ENCODE data around the gene ATP11B. TPM values are rescaled to one million over a fixed set of nuclear protein-coding genes. Genes with fewer than 3 reads are reported as not detected.

The ATP11B gene
- total and polyA plus RNA-seq, 2 of the 8 experiments (the other 6 are each of a cell fraction or from before 2014, with no cell fraction given): 5.1 to 26.5 TPM

GRCh38 chr3:182808041-182808770, 14.9 kb downstream of the ATP11B start:
- no peaks in the 10 kb centered on the region for H3K36me3 ChIP-seq (ENCODE audit: control insufficient read depth in 2 of 4, insufficient read depth in 4 of 4, low read length in 3 of 4)
- no peak for DNase-seq (ENCODE audit: low read depth in 1 of 2, low spot score in 2 of 2)
- H3K4me1 ChIP-seq (replicated peaks in 1 of 4; ENCODE audit: control insufficient read depth in 3 of 4, insufficient read depth in 4 of 4, low read length in 3 of 4): no peaks in the 10 kb centered on the region
- no peak overlapping the region for H3K4ac ChIP-seq (replicated peaks; ENCODE audit: insufficient read length, low read depth, low read length)
- no peak overlapping the region for H3K4me2 ChIP-seq (ENCODE audit: insufficient read depth in 1 of 2, low read depth in 2 of 2, low read length in 2 of 2)
- ChIA-PET POLR2A (ENCODE audit: partially characterized antibody) (no interaction called here), CTCF (ENCODE audit: partially characterized antibody) (interaction anchor here (0.8 to 1.3 kb wide), 2 partner anchors 26 to 36 kb away, joined by 3 read pairs; no protein-coding TSS in a partner anchor)
- H3K23me2 ChIP-seq (ENCODE audit: low read depth, low read length): no peaks in the 10 kb centered on the region
- H4K5ac ChIP-seq (ENCODE audit: insufficient read length, low read depth, low read length): no peak overlapping the region
- H3K4me3 ChIP-seq (ENCODE audit: extremely low read depth in 1 of 4, insufficient read depth in 2 of 4, low read depth in 3 of 4, low read length in 4 of 4): no peak overlapping the region
- no peak overlapping the region for H3K18ac ChIP-seq (ENCODE audit: extremely low read depth, low read length)
- H4K91ac ChIP-seq (replicated peaks; ENCODE audit: insufficient read length, low read length): no peak overlapping the region
- H4K20me1 ChIP-seq (replicated peaks in 1 of 2; ENCODE audit: control insufficient read depth in 1 of 2, insufficient read depth in 2 of 2, low read length in 2 of 2): no peaks in the 10 kb centered on the region
- no peaks in the 10 kb centered on the region for H3K27me3 ChIP-seq (replicated peaks in 1 of 4; ENCODE audit: control insufficient read depth in 3 of 4, extremely low read depth in 1 of 4, insufficient read depth in 3 of 4, low read length in 3 of 4)
- H3K56ac ChIP-seq (replicated peaks; ENCODE audit: insufficient read length, low read depth, low read length): no peak overlapping the region
- H2BK15ac ChIP-seq (ENCODE audit: low read length): no peak overlapping the region
- WGBS, 2 experiments (ENCODE audit: extremely low coverage in 1 of 2, insufficient coverage in 1 of 2, insufficient read length in 1 of 2, insufficient replicate concordance in 2 of 2, low coverage in 1 of 2, low lambda C conversion rate in 2 of 2, missing lambda C conversion rate in 1 of 2): 85% methylated on average over 3 of the region's 3 CpGs; no CpG with 5 or more reads in 1 of the 2 experiments
- H3K79me1 ChIP-seq (ENCODE audit: low read depth, low read length): no peaks in the 10 kb centered on the region
- H3K79me2 ChIP-seq (ENCODE audit: control insufficient read depth in 1 of 2, insufficient read depth in 2 of 2, low read length in 2 of 2): peaks cover 0 to under 1% of the 10 kb centered on the region in 2 experiments; a peak in 1 of 4 replicates
- H4K8ac ChIP-seq (ENCODE audit: extremely low read depth, insufficient read depth, low read length): no peak overlapping the region
- FAIRE-seq: no peak
- H2BK20ac ChIP-seq (ENCODE audit: low read length): no peak overlapping the region
- no peak overlapping the region for H2BK5ac ChIP-seq (ENCODE audit: low read depth, low read length)
- no peaks in the 10 kb centered on the region for H3K9me3 ChIP-seq (ENCODE audit: insufficient read depth in 2 of 2, low read depth in 1 of 2, low read length in 1 of 2)
- no peak overlapping the region for H2AK5ac ChIP-seq (ENCODE audit: low read depth, low read length)
- H2BK12ac ChIP-seq (ENCODE audit: low read depth, low read length): no peak overlapping the region
- H2BK120ac ChIP-seq (replicated peaks; ENCODE audit: low read depth, low read length): no peak overlapping the region
- H3K9ac ChIP-seq (replicated peaks in 1 of 4; ENCODE audit: extremely low read depth in 1 of 4, low read depth in 3 of 4, low read length in 3 of 4): no peak overlapping the region
- H3K27ac ChIP-seq (ENCODE audit: low read depth, low read length): no peak overlapping the region
- no peak overlapping the region for H3K23ac ChIP-seq (ENCODE audit: insufficient read length)
- H3K14ac ChIP-seq (ENCODE audit: insufficient read length): no peak overlapping the region
- no peak overlapping the region for H2AFZ ChIP-seq (ENCODE audit: low read length)
- no peak for TF ChIP-seq RXRA (IDR thresholded peaks at IDR 0.05; ENCODE audit: insufficient read depth, low read depth, low read length)
- no peak for TF ChIP-seq RAD21 (IDR thresholded peaks at IDR 0.05 in 1 of 2, conservative IDR thresholded peaks at IDR 0.05 in 1 of 2; ENCODE audit: low read depth in 2 of 2, low read length in 2 of 2)
- no peak for TF ChIP-seq NRF1 (IDR thresholded peaks at IDR 0.05; ENCODE audit: low read depth, low read length)
- no peak for TF ChIP-seq CHD2 (IDR thresholded peaks at IDR 0.05; ENCODE audit: low read length)
- no peak for TF ChIP-seq CEBPB (IDR thresholded peaks at IDR 0.05; ENCODE audit: low read depth, low read length)
- TF ChIP-seq SP2 (IDR thresholded peaks at IDR 0.05; ENCODE audit: low read length): no peak
- no peak for TF ChIP-seq JUND (IDR thresholded peaks at IDR 0.05; ENCODE audit: low read length)
- no peak for TF ChIP-seq CHD1 (IDR thresholded peaks at IDR 0.05; ENCODE audit: low read depth, low read length)
- no peak for TF ChIP-seq ATF2 (IDR thresholded peaks at IDR 0.05; ENCODE audit: low read length)
- no peak for TF ChIP-seq RBBP5 (IDR thresholded peaks at IDR 0.05; ENCODE audit: borderline replicate concordance, low read depth, low read length)
- no peak for TF ChIP-seq KDM5A (IDR thresholded peaks at IDR 0.05; ENCODE audit: low read length)
- TF ChIP-seq GTF2F1 (IDR thresholded peaks at IDR 0.05; ENCODE audit: borderline replicate concordance, low read depth, low read length): no peak

Data from H1 (cell line).